Subcutaneous abdominal adipose tissue (tissue), 5 donors: ENCODE results near the gene KCNAB2.

Experiments used
- H3K27ac ChIP-seq: one replicate; pipeline ENCODE4 v1.7.0; 2013; ENCODE audit warnings: low read depth, mild to moderate bottlenecking, inconsistent platforms, low read length, moderate library complexity
- H3K27me3 ChIP-seq, 5 donors: one replicate each; pipeline ENCODE4 v1.7.0; 2013; ENCODE audit warnings: low read length in 5 of 5, inconsistent platforms in 1 of 5; ENCODE audit not compliant: control insufficient read depth in 5 of 5, insufficient read depth in 4 of 5
- H3K36me3 ChIP-seq, 5 donors: one replicate each; pipeline ENCODE4 v1.7.0; 2013; ENCODE audit warnings: low read length in 5 of 5; ENCODE audit not compliant: control insufficient read depth in 5 of 5, insufficient read depth in 5 of 5
- H3K4me1 ChIP-seq, 5 donors: one replicate each; pipeline ENCODE4 v1.7.0; 2013; ENCODE audit warnings: low read length in 5 of 5, mild to moderate bottlenecking in 3 of 5, moderate library complexity in 1 of 5; ENCODE audit not compliant: control insufficient read depth in 5 of 5, insufficient read depth in 5 of 5
- H3K4me3 ChIP-seq, 5 donors: one replicate each; pipeline ENCODE4 v1.7.0; 2013; ENCODE audit warnings: low read length in 5 of 5, low read depth in 1 of 5
- H3K9ac ChIP-seq, 5 donors: one replicate each; pipeline ENCODE4 v1.7.0; 2013; ENCODE audit warnings: low read length in 5 of 5, mild to moderate bottlenecking in 4 of 5, moderate library complexity in 3 of 5
- H3K9me3 ChIP-seq, 5 donors: one replicate each; pipeline ENCODE4 v1.7.0; 2013; ENCODE audit warnings: low read length in 5 of 5; ENCODE audit not compliant: control insufficient read depth in 5 of 5
- donor health status: healthy.
- donor health status: healthy.
- donor health status: healthy.
- donor health status: healthy.
- donor health status: healthy.

KCNAB2 gene

DNA sequence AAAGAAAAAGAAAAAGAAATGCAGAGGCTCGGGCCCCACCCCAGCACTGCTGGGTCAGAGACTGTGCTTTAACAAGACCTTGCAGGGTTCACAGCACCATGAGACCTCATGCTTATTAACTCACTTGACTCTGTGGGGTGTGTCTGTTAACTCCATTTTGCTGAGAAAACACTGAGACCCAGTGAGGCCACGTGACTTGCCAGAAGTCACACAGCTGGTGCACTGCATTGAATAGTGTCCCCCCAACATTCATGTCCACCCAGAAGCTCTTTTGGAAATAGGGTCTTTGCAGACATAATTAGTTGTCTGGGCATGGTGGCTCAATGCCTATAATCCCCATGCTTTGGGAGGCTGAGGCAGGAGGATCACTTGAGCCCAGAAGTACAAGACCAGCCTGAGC is 94.7 kb downstream of the KCNAB2 start:
- Histone ChIP-seq H3K4me3 (no peak overlapping the region), H3K4me1 (no peaks in the 10 kb centered on the region), H3K9me3 (no peaks in the 10 kb centered on the region), H3K27ac (no peak overlapping the region), H3K27me3 (peaks cover 3 to 20% (median 5%) of the 10 kb centered on the region in 5 donors), H3K9ac (no peak overlapping the region), H3K36me3 (no peaks in the 10 kb centered on the region)

DNA sequence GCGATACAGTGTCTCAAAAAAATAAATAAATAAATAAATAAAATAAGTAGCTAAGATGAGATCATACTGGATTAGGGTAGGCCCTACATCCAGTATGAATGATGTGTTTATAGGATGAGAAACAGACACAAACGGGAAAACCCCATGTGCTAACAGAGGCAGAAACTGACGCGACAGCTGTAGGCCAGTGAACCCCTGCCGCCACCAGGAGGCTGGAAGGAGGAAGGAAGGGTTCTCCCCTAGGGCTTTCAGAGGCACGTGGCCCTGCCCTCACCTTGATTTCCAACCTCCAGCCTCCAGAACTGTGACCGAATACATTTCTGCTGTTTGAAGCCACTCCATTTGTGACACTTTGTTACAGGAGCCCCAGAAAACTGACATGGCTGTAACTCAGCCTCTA is 95.9 kb downstream of the KCNAB2 start:
- peaks cover 11 to 23% (median 12%) of the 10 kb centered on the region in 5 donors for H3K27me3 ChIP-seq
- H3K27ac ChIP-seq: no peak overlapping the region
- no peak overlapping the region for H3K9ac ChIP-seq
- H3K4me3 ChIP-seq: no peak overlapping the region
- no peaks in the 10 kb centered on the region for H3K36me3 ChIP-seq
- no peaks in the 10 kb centered on the region for H3K9me3 ChIP-seq
- H3K4me1 ChIP-seq: no peaks in the 10 kb centered on the region

- Histone ChIP-seq H3K9me3 (no peaks in the 10 kb centered on the region), H3K36me3 (no peaks in the 10 kb centered on the region), H3K4me1 (no peaks in the 10 kb centered on the region), H3K27me3 (peaks cover 14 to 29% (median 17%) of the 10 kb centered on the region in 5 donors), H3K27ac (no peak overlapping the region), H3K9ac (no peak overlapping the region), H3K4me3 (no peak overlapping the region)
These were observed 96.4 kb downstream of the KCNAB2 start for GRCh38 chr1:6142036-6142621.

DNA sequence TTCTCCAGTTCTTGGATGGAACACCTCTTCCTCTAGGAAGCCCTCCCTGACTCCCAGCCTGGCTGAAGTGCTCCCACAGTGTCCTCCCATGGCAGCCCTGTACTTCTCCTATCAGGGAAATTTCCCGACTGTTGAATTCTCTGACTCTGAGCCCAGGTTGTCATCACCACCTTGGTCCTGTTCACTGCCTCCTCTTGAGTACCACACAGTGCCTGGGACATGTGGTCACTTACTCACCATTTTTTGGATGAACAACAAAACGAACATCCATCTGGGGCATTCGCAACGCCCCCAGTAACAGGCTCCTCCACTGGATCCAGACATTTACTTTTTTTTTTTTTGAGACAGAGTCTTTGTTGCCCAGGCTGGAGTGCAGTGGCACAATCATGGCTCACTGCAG is 97.0 kb downstream of the KCNAB2 start:
- Histone ChIP-seq H3K4me1 (no peaks in the 10 kb centered on the region), H3K9ac (no peak overlapping the region), H3K4me3 (no peak overlapping the region), H3K27me3 (peaks cover 20 to 35% (median 23%) of the 10 kb centered on the region in 5 donors), H3K27ac (no peak overlapping the region), H3K36me3 (no peaks in the 10 kb centered on the region), H3K9me3 (no peaks in the 10 kb centered on the region)

DNA sequence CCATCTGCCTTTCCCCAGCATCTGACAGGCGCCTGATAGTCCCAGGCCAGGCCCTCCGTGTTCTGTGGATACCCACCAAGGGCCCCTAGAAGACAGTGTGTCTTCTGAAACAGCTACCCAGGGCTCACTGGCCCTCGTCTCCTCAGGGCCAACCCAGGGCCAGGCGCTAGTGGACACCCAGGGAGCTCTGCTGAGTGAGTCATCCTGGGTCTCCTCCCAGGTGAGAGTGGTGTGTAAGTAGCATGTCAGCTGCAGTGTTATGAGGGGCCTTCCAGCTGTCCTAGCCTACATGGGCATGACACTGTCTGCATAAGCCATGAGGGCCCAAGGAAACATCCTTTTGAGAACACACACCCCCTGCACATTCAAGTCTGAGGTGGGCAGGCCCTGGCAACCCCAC is 97.7 kb downstream of the KCNAB2 start:
- H3K9ac ChIP-seq: no peak overlapping the region
- H3K36me3 ChIP-seq: no peaks in the 10 kb centered on the region
- no peak overlapping the region for H3K4me3 ChIP-seq
- peaks cover 0 to 2% (median under 1%) of the 10 kb centered on the region in 5 donors for H3K4me1 ChIP-seq
- H3K27me3 ChIP-seq: peaks cover 27 to 41% (median 28%) of the 10 kb centered on the region in 5 donors
- H3K9me3 ChIP-seq: no peaks in the 10 kb centered on the region
- H3K27ac ChIP-seq: no peak overlapping the region

DNA sequence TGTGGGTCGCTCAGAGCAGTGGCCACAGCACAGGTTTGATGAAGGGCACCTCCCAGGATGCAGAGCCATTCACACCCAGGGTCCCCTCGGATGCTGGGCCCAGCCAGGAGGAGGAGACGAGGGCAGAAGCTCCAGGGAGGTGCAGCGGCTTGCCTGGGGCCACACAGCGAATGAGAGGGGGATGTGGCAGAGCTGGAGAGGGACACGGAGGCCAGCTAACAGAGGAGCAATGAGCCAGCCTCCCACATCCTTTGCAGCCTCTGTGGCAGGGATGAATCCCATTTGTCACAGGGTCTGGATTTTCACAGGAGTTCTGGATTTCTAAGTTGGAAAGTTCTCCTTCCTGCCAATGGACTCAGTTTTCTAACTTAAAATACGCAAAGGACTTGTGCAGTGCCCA is 98.5 kb downstream of the KCNAB2 start:
- Histone ChIP-seq H3K9me3 (no peaks in the 10 kb centered on the region), H3K27me3 (peaks cover 32 to 43% (median 34%) of the 10 kb centered on the region in 5 donors), H3K4me3 (no peak overlapping the region), H3K4me1 (peaks cover 0 to 6% (median 2%) of the 10 kb centered on the region in 5 donors), H3K36me3 (no peaks in the 10 kb centered on the region), H3K27ac (no peak overlapping the region), H3K9ac (no peak overlapping the region)

DNA sequence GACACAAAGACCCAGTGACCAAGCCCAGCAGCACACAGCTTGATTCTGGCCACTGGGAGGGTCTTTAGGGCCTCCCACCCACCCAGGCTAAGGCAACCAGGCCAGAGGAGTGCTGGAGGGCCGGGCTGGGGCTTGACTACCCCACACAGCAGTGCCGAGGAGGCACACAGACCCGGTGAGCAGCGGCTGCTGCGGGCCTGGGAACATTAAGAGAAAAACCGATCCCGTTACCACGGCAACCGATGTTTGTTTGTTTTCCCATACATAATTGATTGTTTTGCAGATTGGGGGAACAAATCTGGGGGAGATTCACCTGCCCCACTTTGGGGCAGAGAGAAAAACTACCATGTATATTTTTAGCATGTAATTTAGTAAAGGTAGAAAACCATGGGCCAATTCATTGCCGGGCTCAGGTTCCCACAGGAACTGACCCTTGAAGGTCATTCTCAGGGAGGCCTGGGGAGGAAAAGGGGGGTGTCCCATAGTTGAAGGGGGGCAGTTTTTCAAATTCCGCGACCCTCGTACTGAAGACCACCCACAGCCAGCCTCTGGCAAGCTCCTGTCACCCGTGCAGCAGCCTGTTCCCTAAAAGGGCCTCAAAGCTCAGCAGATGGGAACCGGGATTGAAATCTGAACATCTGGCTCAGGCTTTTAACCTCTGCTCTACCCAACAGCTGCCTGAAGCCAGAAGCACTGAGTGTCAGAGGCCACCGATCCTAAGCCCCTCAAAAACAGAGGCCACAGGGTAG is 99.1 kb downstream of the KCNAB2 start:
- peaks cover 35 to 46% (median 39%) of the 10 kb centered on the region in 5 donors for H3K27me3 ChIP-seq
- H3K4me1 ChIP-seq: peaks cover 0 to 6% (median 2%) of the 10 kb centered on the region in 5 donors
- no peak overlapping the region for H3K9ac ChIP-seq
- no peaks in the 10 kb centered on the region for H3K36me3 ChIP-seq
- no peak overlapping the region for H3K27ac ChIP-seq
- peaks cover 0 to 5% (median 0%) of the 10 kb centered on the region in 5 donors for H3K9me3 ChIP-seq
- H3K4me3 ChIP-seq: no peak overlapping the region

GRCh38 chr1:6145396-6145750 is 99.7 kb downstream of the KCNAB2 start:
- Histone ChIP-seq H3K27me3 (peaks cover 35 to 46% (median 39%) of the 10 kb centered on the region in 5 donors), H3K27ac (no peak overlapping the region), H3K4me1 (peaks cover 0 to 6% (median 2%) of the 10 kb centered on the region in 5 donors), H3K4me3 (no peak overlapping the region), H3K9me3 (peaks cover 0 to 9% (median 0%) of the 10 kb centered on the region in 5 donors), H3K36me3 (no peaks in the 10 kb centered on the region), H3K9ac (no peak overlapping the region)

- no peaks in the 10 kb centered on the region for H3K36me3 ChIP-seq
- H3K4me1 ChIP-seq: peaks cover 0 to 6% (median 2%) of the 10 kb centered on the region in 5 donors
- H3K4me3 ChIP-seq: no peak overlapping the region
- H3K9ac ChIP-seq: no peak overlapping the region
- H3K27ac ChIP-seq: no peak overlapping the region
- H3K9me3 ChIP-seq: peaks cover 0 to 10% (median 0%) of the 10 kb centered on the region in 5 donors
- peaks cover 35 to 46% (median 39%) of the 10 kb centered on the region in 5 donors for H3K27me3 ChIP-seq
These were observed 100.2 kb downstream of the KCNAB2 start for GRCh38 chr1:6145864-6146410.
